GM23248 (cell line): ENCODE results near the gene TBC1D21. TPM values are rescaled to one million over a fixed set of nuclear protein-coding genes. Genes with fewer than 3 reads are reported as not detected.

ENCODE experiments used
- DNase-seq: peaks from one replicate; pipeline ENCODE4 v3.0.0-alpha.2; 2015
- H2AFZ ChIP-seq: fragments of 200-600 bp; sonication (generic); 2 replicates; pipeline ENCODE4 v1.6.1; 2016; ENCODE audit warnings: antibody characterized with exemption
- H3F3A ChIP-seq: fragments of 200-600 bp; sonication (generic); 2 replicates; pipeline ENCODE4 v1.6.1; 2016; ENCODE audit warnings: mild to moderate bottlenecking, antibody characterized with exemption, mixed run types; ENCODE audit not compliant: insufficient read depth
- H3K27ac ChIP-seq: fragments of 200-600 bp; sonication (generic); 2 replicates; pipeline ENCODE4 v1.5.1; 2016; ENCODE audit warnings: mild to moderate bottlenecking
- H3K27me3 ChIP-seq: fragments of 200-600 bp; sonication (generic); replicated peaks from 2 replicates; pipeline ENCODE4 v1.6.1; 2016; ENCODE audit warnings: mild to moderate bottlenecking; ENCODE audit not compliant: insufficient read depth
- H3K36me3 ChIP-seq: fragments of 200-600 bp; sonication (generic); 2 replicates; pipeline ENCODE4 v1.6.1; 2016; ENCODE audit warnings: low read depth, mild to moderate bottlenecking
- H3K4me1 ChIP-seq: fragments of 200-600 bp; sonication (generic); 2 replicates; pipeline ENCODE4 v1.6.1; 2016; ENCODE audit warnings: mild to moderate bottlenecking; ENCODE audit not compliant: insufficient read depth
- H3K4me2 ChIP-seq: fragments of 200-600 bp; sonication (generic); one replicate; pipeline ENCODE4 v1.6.1; 2016; ENCODE audit warnings: mild to moderate bottlenecking; ENCODE audit not compliant: unreplicated experiment
- H3K4me3 ChIP-seq: fragments of 200-600 bp; sonication (generic); 2 replicates; pipeline ENCODE4 v1.5.1; 2016; ENCODE audit warnings: mild to moderate bottlenecking
- H3K79me2 ChIP-seq: fragments of 200-600 bp; sonication (generic); 2 replicates; pipeline ENCODE4 v1.6.1; 2016; ENCODE audit warnings: mild to moderate bottlenecking; ENCODE audit not compliant: insufficient read depth
- H3K9ac ChIP-seq: fragments of 200-600 bp; sonication (generic); 2 replicates; pipeline ENCODE4 v1.6.1; 2016; ENCODE audit warnings: mild to moderate bottlenecking
- H3K9me2 ChIP-seq: fragments of 200-600 bp; sonication (generic); 2 replicates; pipeline ENCODE4 v1.6.1; 2016; ENCODE audit warnings: mixed run types, mild to moderate bottlenecking, moderate library complexity; ENCODE audit not compliant: insufficient read depth
- H3K9me3 ChIP-seq: fragments of 200-600 bp; sonication (generic); one replicate; pipeline ENCODE4 v1.6.1; 2017; ENCODE audit warnings: low read depth
- H4K20me1 ChIP-seq: fragments of 200-600 bp; sonication (generic); 2 replicates; pipeline ENCODE4 v1.6.0; 2016; ENCODE audit not compliant: insufficient read depth
- EZH2 ChIP-seq: fragments of 200-600 bp; sonication (generic); IDR thresholded peaks from 2 replicates; pipeline ENCODE4 v1.6.1; 2018; ENCODE audit warnings: antibody characterized with exemption, mild to moderate bottlenecking; ENCODE audit not compliant: insufficient read depth, poor library complexity, severe bottlenecking
- EZH2phosphoT487 ChIP-seq: fragments of 200-600 bp; sonication (generic); IDR thresholded peaks from 2 replicates; pipeline ENCODE4 v1.6.1; 2018; ENCODE audit warnings: antibody characterized with exemption, moderate library complexity, mild to moderate bottlenecking, low read depth; ENCODE audit not compliant: insufficient read depth
- WGBS, 2 experiments: methylation state at CpG; one replicate each; pipeline ENCODE4 v1.1.6; 2015 to 2017; ENCODE audit warnings: low lambda C conversion rate in 2 of 2, low coverage in 1 of 2; ENCODE audit errors: missing lambda C conversion rate in 2 of 2; 5-methylcytosine and 5-hydroxymethylcytosine counted together
- in situ Hi-C: fragments of 300-500 bp; cut with MboI; formaldehyde crosslinking; loops from 2 replicates; pipeline ENCODE4 v1.15.0; 2020
- polyA plus RNA-seq: library from polyadenylated mRNA; unstranded; fragments of >200 nt; fragmentation: Nextera tagmentation; extraction: Ambion mirVana; gene quantifications from 2 replicates; pipeline ENCODE4 v1.2.1, GENCODE V29; 2016
- total RNA-seq: library from RNA; depleted of rRNA; stranded (reverse); fragments of >200 nt; shearing (Covaris generic); gene quantifications from 2 replicates; pipeline ENCODE4 v1.2.3, GENCODE V29; 2014

Gene TBC1D21
- total and polyA plus RNA-seq, 2 experiments from 2014 or later, result not detected

- in situ Hi-C loops, result no loop called here
- 54 to 61% methylated on average over 11 of the region's 11 CpGs for WGBS, 2 experiments
- H3K27me3 ChIP-seq, result peaks cover 22% of the 10 kb centered on the region
- peak; percentile 32 for DNase-seq
- no peak overlapping the region for H3K4me3 ChIP-seq
- H3K9me3 ChIP-seq, result no peaks in the 10 kb centered on the region
- H3K79me2 ChIP-seq, result no peaks in the 10 kb centered on the region
- H2AFZ ChIP-seq, result no peak overlapping the region
- no peaks in the 10 kb centered on the region for H3K4me1 ChIP-seq
- no peaks in the 10 kb centered on the region for H3K9me2 ChIP-seq
- no peak overlapping the region for H3K4me2 ChIP-seq
- no peak overlapping the region for H3K27ac ChIP-seq
- no peaks in the 10 kb centered on the region for H3K36me3 ChIP-seq
- no peak overlapping the region for H3K9ac ChIP-seq
- H4K20me1 ChIP-seq, result no peaks in the 10 kb centered on the region
- TF ChIP-seq EZH2phosphoT487, result no peak
- TF ChIP-seq EZH2, result no peak
- peaks cover 1% of the 10 kb centered on the region for H3F3A ChIP-seq
Observed at GRCh38 chr15:73891328-73892315, 18.3 kb downstream of the TBC1D21 start.

- H3K79me2 ChIP-seq, result no peaks in the 10 kb centered on the region
- no peaks in the 10 kb centered on the region for H3K36me3 ChIP-seq
- H2AFZ ChIP-seq, result no peak overlapping the region
- no peaks in the 10 kb centered on the region for H4K20me1 ChIP-seq
- TF ChIP-seq EZH2 (no peak), EZH2phosphoT487 (no peak)
- H3K27ac ChIP-seq, result no peak overlapping the region
- no peaks in the 10 kb centered on the region for H3K9me2 ChIP-seq
- H3F3A ChIP-seq, result peaks cover 8% of the 10 kb centered on the region
- H3K9me3 ChIP-seq, result no peaks in the 10 kb centered on the region
- 79 to 82% methylated on average over 13 of the region's 13 CpGs for WGBS, 2 experiments
- no peak for DNase-seq
- no peak overlapping the region for H3K9ac ChIP-seq
- H3K4me2 ChIP-seq, result no peak overlapping the region
- H3K4me3 ChIP-seq, result no peak overlapping the region
- peaks cover 8% of the 10 kb centered on the region for H3K4me1 ChIP-seq
- in situ Hi-C loops, result no loop called here
- H3K27me3 ChIP-seq, result peaks cover 22% of the 10 kb centered on the region
Observed at GRCh38 chr15:73892446-73893226, 19.3 kb downstream of the TBC1D21 start.

- no peak for DNase-seq
- Histone ChIP-seq H3K4me3 (no peak overlapping the region), H3K27ac (no peak overlapping the region), H3F3A (peaks cover 17% of the 10 kb centered on the region), H3K9me3 (no peaks in the 10 kb centered on the region), H3K79me2 (no peaks in the 10 kb centered on the region), H3K9ac (no peak overlapping the region), H4K20me1 (no peaks in the 10 kb centered on the region), H3K27me3 (peaks cover 13% of the 10 kb centered on the region), H2AFZ (no peak overlapping the region), H3K4me1 (peaks cover 21% of the 10 kb centered on the region), H3K9me2 (no peaks in the 10 kb centered on the region), H3K36me3 (no peaks in the 10 kb centered on the region), H3K4me2 (no peak overlapping the region)
- TF ChIP-seq EZH2phosphoT487 (no peak), EZH2 (no peak)
- in situ Hi-C loops, result no loop called here
- 67 to 73% methylated on average over 11 to 12 of the region's 12 CpGs for WGBS, 2 experiments
Observed at GRCh38 chr15:73894133-73894814, 20.9 kb downstream of the TBC1D21 start.
